ENCODE data around the gene HSD17B2.

- TF ChIP-seq RAD21 (IDR thresholded peaks at IDR 0.05; ENCODE audit: low read depth) (no peak), CTCF (IDR thresholded peaks at IDR 0.05 in 2 of 3, conservative IDR thresholded peaks at IDR 0.05 in 1 of 3; ENCODE audit: borderline replicate concordance in 1 of 3, insufficient read depth in 1 of 3, low read depth in 2 of 3, low read length in 2 of 3) (no peak), EZH2 (IDR thresholded peaks at IDR 0.05) (no peak), SIN3A (IDR thresholded peaks at IDR 0.05; ENCODE audit: low read depth) (no peak), POLR2A (IDR thresholded peaks at IDR 0.05; ENCODE audit: borderline replicate concordance, extremely low read depth, insufficient read depth, insufficient read length) (no peak)
Observed at GRCh38 chr16:82044585-82044911, 9.5 kb downstream of the HSD17B2 start.
